ENCODE measurements around the gene GNB5.

- no peak for TF ChIP-seq CTCF (IDR thresholded peaks at IDR 0.05)
- TF ChIP-seq SIN3A (IDR thresholded peaks at IDR 0.05; ENCODE audit: borderline replicate concordance, insufficient read depth, low read depth, low read length): 0 out of 2 replicates have a peak, but pooled peaks have one; percentile 28
- peak; percentile 75 for TF ChIP-seq POLR2AphosphoS5 (IDR thresholded peaks at IDR 0.05; ENCODE audit: low read depth, low read length)
- TF ChIP-seq, protein P1, sequence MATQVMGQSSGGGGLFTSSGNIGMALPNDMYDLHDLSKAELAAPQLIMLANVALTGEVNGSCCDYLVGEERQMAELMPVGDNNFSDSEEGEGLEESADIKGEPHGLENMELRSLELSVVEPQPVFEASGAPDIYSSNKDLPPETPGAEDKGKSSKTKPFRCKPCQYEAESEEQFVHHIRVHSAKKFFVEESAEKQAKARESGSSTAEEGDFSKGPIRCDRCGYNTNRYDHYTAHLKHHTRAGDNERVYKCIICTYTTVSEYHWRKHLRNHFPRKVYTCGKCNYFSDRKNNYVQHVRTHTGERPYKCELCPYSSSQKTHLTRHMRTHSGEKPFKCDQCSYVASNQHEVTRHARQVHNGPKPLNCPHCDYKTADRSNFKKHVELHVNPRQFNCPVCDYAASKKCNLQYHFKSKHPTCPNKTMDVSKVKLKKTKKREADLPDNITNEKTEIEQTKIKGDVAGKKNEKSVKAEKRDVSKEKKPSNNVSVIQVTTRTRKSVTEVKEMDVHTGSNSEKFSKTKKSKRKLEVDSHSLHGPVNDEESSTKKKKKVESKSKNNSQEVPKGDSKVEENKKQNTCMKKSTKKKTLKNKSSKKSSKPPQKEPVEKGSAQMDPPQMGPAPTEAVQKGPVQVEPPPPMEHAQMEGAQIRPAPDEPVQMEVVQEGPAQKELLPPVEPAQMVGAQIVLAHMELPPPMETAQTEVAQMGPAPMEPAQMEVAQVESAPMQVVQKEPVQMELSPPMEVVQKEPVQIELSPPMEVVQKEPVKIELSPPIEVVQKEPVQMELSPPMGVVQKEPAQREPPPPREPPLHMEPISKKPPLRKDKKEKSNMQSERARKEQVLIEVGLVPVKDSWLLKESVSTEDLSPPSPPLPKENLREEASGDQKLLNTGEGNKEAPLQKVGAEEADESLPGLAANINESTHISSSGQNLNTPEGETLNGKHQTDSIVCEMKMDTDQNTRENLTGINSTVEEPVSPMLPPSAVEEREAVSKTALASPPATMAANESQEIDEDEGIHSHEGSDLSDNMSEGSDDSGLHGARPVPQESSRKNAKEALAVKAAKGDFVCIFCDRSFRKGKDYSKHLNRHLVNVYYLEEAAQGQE (IDR thresholded peaks at IDR 0.05; ENCODE audit: insufficient read depth in 1 of 2, low read depth in 2 of 2, low read length in 1 of 2): no peak
These were observed 11.7 kb downstream of the GNB5 start for GRCh38 chr15:52179278-52180195.

All from Panc1 (cell line).